MCF 10A (cell line): ENCODE measurements around the gene ZNF83. TPM values are rescaled to one million over a fixed set of nuclear protein-coding genes. Genes with fewer than 3 reads are reported as not detected.

Source experiments
- BruUV-seq: library from RNA; stranded (reverse); fragments of 400-500 nt; replicated peaks from 2 replicates; lab custom pipeline; 2021; lab: Mats Ljungman, UMichigan
- CTCF ChIA-PET: fragments of 300-600 bp; sonication (Branson Sonifier 250); formaldehyde crosslinking; extraction: SDS; loops from one replicate; lab custom pipeline; 2021; ENCODE audit warnings: antibody characterized with exemption, inconsistent platforms; lab: Yijun Ruan, JAX
- POLR2A ChIA-PET: fragments of 300-600, 350-650 bp; sonication (Branson Sonifier 250); formaldehyde crosslinking; extraction: SDS; loops from one replicate; lab custom pipeline; 2020; ENCODE audit warnings: antibody characterized with exemption, inconsistent platforms; lab: Yijun Ruan, JAX
- DNase-seq: peaks from one replicate; pipeline ENCODE4 v3.0.0-alpha.2; 2018; ENCODE audit not compliant: unreplicated experiment
- H3K27ac Mint-ChIP-seq: one replicate; pipeline ENCODE4 v1.8.0; 2022; ENCODE audit warnings: mild to moderate bottlenecking, low read depth, mixed read lengths; ENCODE audit not compliant: unreplicated experiment
- H3K27me3 Mint-ChIP-seq: one replicate; pipeline ENCODE4 v1.8.0; 2022; ENCODE audit warnings: mixed read lengths; ENCODE audit not compliant: insufficient read depth, unreplicated experiment
- H3K36me3 Mint-ChIP-seq: one replicate; pipeline ENCODE4 v1.8.0; 2022; ENCODE audit warnings: mild to moderate bottlenecking, moderate library complexity, mixed read lengths; ENCODE audit not compliant: insufficient read depth, unreplicated experiment
- H3K4me1 Mint-ChIP-seq: one replicate; pipeline ENCODE4 v1.8.0; 2022; ENCODE audit warnings: mixed read lengths; ENCODE audit not compliant: insufficient read depth, unreplicated experiment
- H3K4me3 Mint-ChIP-seq: one replicate; pipeline ENCODE4 v1.8.0; 2022; ENCODE audit warnings: mild to moderate bottlenecking, moderate library complexity, mixed read lengths; ENCODE audit not compliant: unreplicated experiment
- H3K9me3 Mint-ChIP-seq: one replicate; pipeline ENCODE4 v1.8.0; 2022; ENCODE audit warnings: mixed read lengths; ENCODE audit not compliant: unreplicated experiment
- CTCF ChIP-seq: fragments of 200-600 bp; IDR thresholded peaks from one replicate; pipeline ENCODE4 v1.8.0; 2022; ENCODE audit warnings: antibody characterized with exemption, mild to moderate bottlenecking; ENCODE audit not compliant: unreplicated experiment
- intact Hi-C: fragments of 100-400 bp; cut with micrococcal nuclease; formaldehyde crosslinking; loops from 2 replicates; pipeline ENCODE4 v1.14.1; 2022
- total RNA-seq: library from RNA; stranded (reverse); gene quantifications from 2 replicates; pipeline ENCODE4 v1.2.3, GENCODE V29; 2022

ZNF83 gene
- total RNA-seq, 1 experiment from 2014 or later: 58.9 TPM

GRCh38 chr19:52659013-52659412 is 20.9 kb upstream of the ZNF83 start:
- intact Hi-C loops: no loop called here
- H3K27me3 Mint-ChIP-seq: no peaks in the 10 kb centered on the region
- POLR2A ChIA-PET: interaction anchor here (0.7 to 2.1 kb wide), 2 partner anchors 12 to 58 kb away, joined by 3 to 10 read pairs; no protein-coding TSS in a partner anchor
- no peak overlapping the region for H3K27ac Mint-ChIP-seq
- peaks cover 69% of the 10 kb centered on the region for H3K36me3 Mint-ChIP-seq
- no peak for TF ChIP-seq CTCF
- peaks cover 18% of the 10 kb centered on the region for H3K4me1 Mint-ChIP-seq
- CTCF ChIA-PET: interaction anchor here (0.8 to 1.7 kb wide), 2 partner anchors 11 to 16 kb away, joined by 3 read pairs; no protein-coding TSS in a partner anchor
- no peak for DNase-seq
- H3K4me3 Mint-ChIP-seq: no peak overlapping the region
- no peaks in the 10 kb centered on the region for H3K9me3 Mint-ChIP-seq
- BruUV-seq: no TSS peak

GRCh38 chr19:52658595-52658994 is 20.4 kb upstream of the ZNF83 start:
- intact Hi-C loops: no loop called here
- no peak for DNase-seq
- Mint-ChIP-seq H3K27ac (no peak overlapping the region), H3K9me3 (no peaks in the 10 kb centered on the region), H3K4me3 (no peak overlapping the region), H3K36me3 (peaks cover 73% of the 10 kb centered on the region), H3K4me1 (peaks cover 18% of the 10 kb centered on the region), H3K27me3 (no peaks in the 10 kb centered on the region)
- ChIA-PET CTCF (interaction anchor here (0.9 to 1.7 kb wide), 2 partner anchors 16 to 1311 kb away, joined by 3 to 4 read pairs; no protein-coding TSS in a partner anchor), POLR2A (interaction anchor here (2.1 kb wide), 1 partner anchor 11 kb away, joined by 10 read pairs; no protein-coding TSS in a partner anchor)
- TF ChIP-seq CTCF: no peak
- no TSS peak for BruUV-seq

- ChIA-PET CTCF (no interaction called here), POLR2A (no interaction called here)
- H3K9me3 Mint-ChIP-seq: peaks cover 15% of the 10 kb centered on the region
- H3K4me3 Mint-ChIP-seq: no peak overlapping the region
- no peaks in the 10 kb centered on the region for H3K27me3 Mint-ChIP-seq
- intact Hi-C loops: no loop called here
- DNase-seq: peak; percentile 6
- no peak for TF ChIP-seq CTCF
- peaks cover 63% of the 10 kb centered on the region for H3K36me3 Mint-ChIP-seq
- H3K4me1 Mint-ChIP-seq: no peaks in the 10 kb centered on the region
- no peak overlapping the region for H3K27ac Mint-ChIP-seq
- BruUV-seq: TSS peak; percentile 7
Measured at GRCh38 chr19:52653161-52653560, 15.0 kb upstream of the ZNF83 start.

GRCh38 chr19:52651956-52652355 is 13.8 kb upstream of the ZNF83 start:
- Mint-ChIP-seq H3K27ac (no peak overlapping the region), H3K9me3 (peaks cover 25% of the 10 kb centered on the region), H3K27me3 (no peaks in the 10 kb centered on the region), H3K36me3 (peaks cover 62% of the 10 kb centered on the region), H3K4me3 (no peak overlapping the region), H3K4me1 (no peaks in the 10 kb centered on the region)
- ChIA-PET POLR2A (no interaction called here), CTCF (interaction anchor here (1.2 kb wide), 1 partner anchor 10 kb away, joined by 3 read pairs; no protein-coding TSS in a partner anchor)
- no TSS peak for BruUV-seq
- no peak for DNase-seq
- intact Hi-C loops: no loop called here
- no peak for TF ChIP-seq CTCF
